HEK293 (cell line): Measurements from ENCODE around the gene DHX32.
A peak's percentile ranks its signal among the peaks of the same experiment; 100 is the strongest.

Source experiments
- MEIS1 ChIP-seq: sonication (generic); formaldehyde crosslinking; IDR thresholded peaks from 2 replicates; pipeline ENCODE4 v1.8.1; 2022; ENCODE audit warnings: missing genetic modification reagents, mild to moderate bottlenecking, borderline replicate concordance
- PRDM1 ChIP-seq: fragments of 450-650 bp; formaldehyde crosslinking; IDR thresholded peaks from 2 replicates; pipeline ENCODE4; 2016; ENCODE audit warnings: missing biosample characterization, missing genetic modification characterization
- SP3 ChIP-seq: fragments of 450-650 bp; formaldehyde crosslinking; IDR thresholded peaks from 2 replicates; pipeline ENCODE4 v1.5.1; 2016; ENCODE audit warnings: missing biosample characterization, missing genetic modification characterization
- ZBTB21 ChIP-seq: fragments of 450-650 bp; formaldehyde crosslinking; IDR thresholded peaks from 2 replicates; pipeline ENCODE4 v1.5.1; 2017; ENCODE audit warnings: missing biosample characterization, missing genetic modification characterization
- ZBTB7A ChIP-seq: fragments of 450-650 bp; formaldehyde crosslinking; IDR thresholded peaks from 2 replicates; pipeline ENCODE4 v1.5.1; 2016; ENCODE audit warnings: low read depth, missing biosample characterization, missing genetic modification characterization
- ZEB2 ChIP-seq: fragments of 450-650 bp; formaldehyde crosslinking; IDR thresholded peaks from 2 replicates; pipeline ENCODE4 v1.5.1; 2016; ENCODE audit warnings: missing biosample characterization, missing genetic modification characterization
- ZFP69B ChIP-seq: fragments of 450-650 bp; formaldehyde crosslinking; IDR thresholded peaks from 2 replicates; pipeline ENCODE4 v1.5.1; 2016; ENCODE audit warnings: missing biosample characterization, missing genetic modification characterization
- ZNF114 ChIP-seq: fragments of 450-650 bp; formaldehyde crosslinking; IDR thresholded peaks from 2 replicates; pipeline ENCODE4 v1.5.0; 2017; ENCODE audit warnings: missing biosample characterization, missing genetic modification characterization
- ZNF146 ChIP-seq: fragments of 450-650 bp; formaldehyde crosslinking; IDR thresholded peaks from 2 replicates; pipeline ENCODE4 v1.5.1; 2016; ENCODE audit warnings: missing biosample characterization, missing genetic modification characterization
- ZNF157 ChIP-seq: fragments of 450-650 bp; formaldehyde crosslinking; IDR thresholded peaks from 2 replicates; pipeline ENCODE4 v1.5.1; 2016; ENCODE audit warnings: missing biosample characterization, missing genetic modification characterization
- ZNF324 ChIP-seq: fragments of 450-650 bp; formaldehyde crosslinking; IDR thresholded peaks from 2 replicates; pipeline ENCODE4 v1.5.1; 2016; ENCODE audit warnings: missing biosample characterization, missing genetic modification characterization
- ZNF350 ChIP-seq: fragments of 450-650 bp; formaldehyde crosslinking; IDR thresholded peaks from 2 replicates; pipeline ENCODE4 v1.5.0; 2017; ENCODE audit warnings: missing biosample characterization, mild to moderate bottlenecking, missing genetic modification characterization
- ZNF473 ChIP-seq: fragments of 450-650 bp; formaldehyde crosslinking; IDR thresholded peaks from 2 replicates; pipeline ENCODE4 v1.5.1; 2017; ENCODE audit warnings: missing biosample characterization, missing genetic modification characterization
- ZNF514 ChIP-seq: fragments of 450-650 bp; formaldehyde crosslinking; IDR thresholded peaks from 2 replicates; pipeline ENCODE4 v1.5.1; 2016; ENCODE audit warnings: missing biosample characterization, missing genetic modification characterization
- ZNF558 ChIP-seq: fragments of 450-650 bp; formaldehyde crosslinking; IDR thresholded peaks from 2 replicates; pipeline ENCODE4 v1.5.1; 2016; ENCODE audit warnings: missing biosample characterization, missing genetic modification characterization
- ZNF600 ChIP-seq: fragments of 450-650 bp; formaldehyde crosslinking; IDR thresholded peaks from 2 replicates; pipeline ENCODE4 v1.5.1; 2016; ENCODE audit warnings: missing biosample characterization, missing genetic modification characterization
- ZNF843 ChIP-seq: fragments of 450-650 bp; formaldehyde crosslinking; IDR thresholded peaks from 2 replicates; pipeline ENCODE4 v1.5.1; 2016; ENCODE audit warnings: missing biosample characterization, missing genetic modification characterization
- TF ChIP-seq, protein P1 (sequence below): fragments of 450-650 bp; formaldehyde crosslinking; IDR thresholded peaks from 2 replicates; pipeline ENCODE4 v1.5.1; 2016; ENCODE audit warnings: missing biosample characterization, missing genetic modification characterization
- TF ChIP-seq, protein P2 (sequence below): fragments of 450-650 bp; formaldehyde crosslinking; IDR thresholded peaks from 2 replicates; pipeline ENCODE4 v1.5.1; 2016; ENCODE audit warnings: missing biosample characterization, missing genetic modification characterization
- TF ChIP-seq, protein P3 (sequence below): fragments of 450-650 bp; formaldehyde crosslinking; IDR thresholded peaks from 2 replicates; pipeline ENCODE4 v1.5.1; 2016; ENCODE audit warnings: missing biosample characterization, missing genetic modification characterization
- TF ChIP-seq, protein P4 (sequence below): fragments of 450-650 bp; IDR thresholded peaks from 2 replicates; pipeline ENCODE4 v1.5.1; 2018; ENCODE audit warnings: missing biosample characterization, missing genetic modification characterization
- TF ChIP-seq, protein P5 (sequence below): fragments of 450-650 bp; formaldehyde crosslinking; IDR thresholded peaks from 2 replicates; pipeline ENCODE4 v1.5.1; 2016; ENCODE audit warnings: missing biosample characterization, missing genetic modification characterization
- TF ChIP-seq, protein P6 (sequence below): fragments of 450-650 bp; formaldehyde crosslinking; IDR thresholded peaks from 2 replicates; pipeline ENCODE4 v1.5.1; 2016; ENCODE audit warnings: missing biosample characterization, missing genetic modification characterization
- TF ChIP-seq, protein P7 (sequence below): fragments of 450-650 bp; formaldehyde crosslinking; IDR thresholded peaks from 2 replicates; pipeline ENCODE4 v1.5.1; 2017; ENCODE audit warnings: missing biosample characterization, missing genetic modification characterization

DHX32 gene

DNA sequence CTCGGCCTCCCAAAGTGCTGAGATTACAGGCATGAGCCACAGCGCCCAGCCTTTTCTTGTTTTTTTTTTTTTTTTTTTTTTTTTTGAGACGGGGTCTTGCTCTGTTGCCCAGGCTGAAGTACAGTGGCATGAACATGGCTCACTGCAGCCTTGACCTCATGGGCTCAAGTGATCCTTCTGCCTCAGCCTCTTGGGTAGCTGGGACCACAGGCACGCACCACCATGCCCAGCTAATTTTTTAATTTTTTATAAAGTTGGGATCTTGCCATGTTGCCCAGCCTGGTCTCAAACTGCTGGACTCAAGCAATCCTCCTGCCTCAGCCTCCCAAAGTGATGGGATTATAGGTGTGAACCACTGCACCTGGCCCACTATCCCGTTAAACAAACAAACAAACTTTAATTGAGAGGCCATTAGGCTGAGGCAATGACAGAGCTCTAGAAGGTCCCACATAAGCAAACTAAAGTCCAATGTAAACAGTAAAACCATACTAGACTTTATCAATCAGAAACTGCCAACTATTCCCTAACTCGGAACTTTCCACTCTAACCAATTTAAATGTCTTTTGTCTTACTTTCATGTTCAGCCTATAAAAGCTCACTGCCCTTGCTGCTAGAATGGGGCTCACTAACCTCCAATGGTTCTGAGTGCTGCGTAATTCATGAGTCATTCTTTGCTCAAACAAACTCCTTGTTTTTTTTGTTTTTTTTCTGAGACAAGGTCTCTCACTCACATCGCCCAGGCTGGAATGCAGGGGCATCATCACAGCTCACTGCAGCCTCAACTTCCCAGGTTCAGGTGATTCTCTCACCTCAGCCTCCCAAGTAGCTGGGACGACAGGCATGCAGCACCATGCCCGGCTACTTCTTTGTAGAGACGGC lies 1.9 kb downstream of the DHX32 start (continued):
- TF ChIP-seq ZNF514, result no peak
- TF ChIP-seq, protein P1, sequence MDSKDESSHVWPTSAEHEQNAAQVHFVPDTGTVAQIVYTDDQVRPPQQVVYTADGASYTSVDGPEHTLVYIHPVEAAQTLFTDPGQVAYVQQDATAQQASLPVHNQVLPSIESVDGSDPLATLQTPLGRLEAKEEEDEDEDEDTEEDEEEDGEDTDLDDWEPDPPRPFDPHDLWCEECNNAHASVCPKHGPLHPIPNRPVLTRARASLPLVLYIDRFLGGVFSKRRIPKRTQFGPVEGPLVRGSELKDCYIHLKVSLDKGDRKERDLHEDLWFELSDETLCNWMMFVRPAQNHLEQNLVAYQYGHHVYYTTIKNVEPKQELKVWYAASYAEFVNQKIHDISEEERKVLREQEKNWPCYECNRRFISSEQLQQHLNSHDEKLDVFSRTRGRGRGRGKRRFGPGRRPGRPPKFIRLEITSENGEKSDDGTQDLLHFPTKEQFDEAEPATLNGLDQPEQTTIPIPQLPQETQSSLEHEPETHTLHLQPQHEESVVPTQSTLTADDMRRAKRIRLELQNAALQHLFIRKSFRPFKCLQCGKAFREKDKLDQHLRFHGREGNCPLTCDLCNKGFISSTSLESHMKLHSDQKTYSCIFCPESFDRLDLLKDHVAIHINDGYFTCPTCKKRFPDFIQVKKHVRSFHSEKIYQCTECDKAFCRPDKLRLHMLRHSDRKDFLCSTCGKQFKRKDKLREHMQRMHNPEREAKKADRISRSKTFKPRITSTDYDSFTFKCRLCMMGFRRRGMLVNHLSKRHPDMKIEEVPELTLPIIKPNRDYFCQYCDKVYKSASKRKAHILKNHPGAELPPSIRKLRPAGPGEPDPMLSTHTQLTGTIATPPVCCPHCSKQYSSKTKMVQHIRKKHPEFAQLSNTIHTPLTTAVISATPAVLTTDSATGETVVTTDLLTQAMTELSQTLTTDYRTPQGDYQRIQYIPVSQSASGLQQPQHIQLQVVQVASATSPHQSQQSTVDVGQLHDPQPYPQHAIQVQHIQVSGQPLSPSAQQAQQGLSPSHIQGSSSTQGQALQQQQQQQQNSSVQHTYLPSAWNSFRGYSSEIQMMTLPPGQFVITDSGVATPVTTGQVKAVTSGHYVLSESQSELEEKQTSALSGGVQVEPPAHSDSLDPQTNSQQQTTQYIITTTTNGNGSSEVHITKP (tag by site-specific recombination), result peak; percentile 63
- TF ChIP-seq, protein P2, sequence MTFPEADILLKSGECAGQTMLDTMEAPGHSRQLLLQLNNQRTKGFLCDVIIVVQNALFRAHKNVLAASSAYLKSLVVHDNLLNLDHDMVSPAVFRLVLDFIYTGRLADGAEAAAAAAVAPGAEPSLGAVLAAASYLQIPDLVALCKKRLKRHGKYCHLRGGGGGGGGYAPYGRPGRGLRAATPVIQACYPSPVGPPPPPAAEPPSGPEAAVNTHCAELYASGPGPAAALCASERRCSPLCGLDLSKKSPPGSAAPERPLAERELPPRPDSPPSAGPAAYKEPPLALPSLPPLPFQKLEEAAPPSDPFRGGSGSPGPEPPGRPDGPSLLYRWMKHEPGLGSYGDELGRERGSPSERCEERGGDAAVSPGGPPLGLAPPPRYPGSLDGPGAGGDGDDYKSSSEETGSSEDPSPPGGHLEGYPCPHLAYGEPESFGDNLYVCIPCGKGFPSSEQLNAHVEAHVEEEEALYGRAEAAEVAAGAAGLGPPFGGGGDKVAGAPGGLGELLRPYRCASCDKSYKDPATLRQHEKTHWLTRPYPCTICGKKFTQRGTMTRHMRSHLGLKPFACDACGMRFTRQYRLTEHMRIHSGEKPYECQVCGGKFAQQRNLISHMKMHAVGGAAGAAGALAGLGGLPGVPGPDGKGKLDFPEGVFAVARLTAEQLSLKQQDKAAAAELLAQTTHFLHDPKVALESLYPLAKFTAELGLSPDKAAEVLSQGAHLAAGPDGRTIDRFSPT (tag by site-specific recombination), result peak; percentile 60; the same call in 1 of the 2 replicates
- TF ChIP-seq, protein P3, sequence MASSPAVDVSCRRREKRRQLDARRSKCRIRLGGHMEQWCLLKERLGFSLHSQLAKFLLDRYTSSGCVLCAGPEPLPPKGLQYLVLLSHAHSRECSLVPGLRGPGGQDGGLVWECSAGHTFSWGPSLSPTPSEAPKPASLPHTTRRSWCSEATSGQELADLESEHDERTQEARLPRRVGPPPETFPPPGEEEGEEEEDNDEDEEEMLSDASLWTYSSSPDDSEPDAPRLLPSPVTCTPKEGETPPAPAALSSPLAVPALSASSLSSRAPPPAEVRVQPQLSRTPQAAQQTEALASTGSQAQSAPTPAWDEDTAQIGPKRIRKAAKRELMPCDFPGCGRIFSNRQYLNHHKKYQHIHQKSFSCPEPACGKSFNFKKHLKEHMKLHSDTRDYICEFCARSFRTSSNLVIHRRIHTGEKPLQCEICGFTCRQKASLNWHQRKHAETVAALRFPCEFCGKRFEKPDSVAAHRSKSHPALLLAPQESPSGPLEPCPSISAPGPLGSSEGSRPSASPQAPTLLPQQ (tag by site-specific recombination), result 0 out of 2 replicates have a peak, but pooled peaks have one; percentile 42
- TF ChIP-seq ZNF558, result no peak
- TF ChIP-seq, protein P4, sequence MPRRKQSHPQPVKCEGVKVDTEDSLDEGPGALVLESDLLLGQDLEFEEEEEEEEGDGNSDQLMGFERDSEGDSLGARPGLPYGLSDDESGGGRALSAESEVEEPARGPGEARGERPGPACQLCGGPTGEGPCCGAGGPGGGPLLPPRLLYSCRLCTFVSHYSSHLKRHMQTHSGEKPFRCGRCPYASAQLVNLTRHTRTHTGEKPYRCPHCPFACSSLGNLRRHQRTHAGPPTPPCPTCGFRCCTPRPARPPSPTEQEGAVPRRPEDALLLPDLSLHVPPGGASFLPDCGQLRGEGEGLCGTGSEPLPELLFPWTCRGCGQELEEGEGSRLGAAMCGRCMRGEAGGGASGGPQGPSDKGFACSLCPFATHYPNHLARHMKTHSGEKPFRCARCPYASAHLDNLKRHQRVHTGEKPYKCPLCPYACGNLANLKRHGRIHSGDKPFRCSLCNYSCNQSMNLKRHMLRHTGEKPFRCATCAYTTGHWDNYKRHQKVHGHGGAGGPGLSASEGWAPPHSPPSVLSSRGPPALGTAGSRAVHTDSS (tag by site-specific recombination), result no peak
- no peak for TF ChIP-seq MEIS1
- TF ChIP-seq ZNF350 (tag by site-specific recombination), result no peak
- TF ChIP-seq, protein P5, sequence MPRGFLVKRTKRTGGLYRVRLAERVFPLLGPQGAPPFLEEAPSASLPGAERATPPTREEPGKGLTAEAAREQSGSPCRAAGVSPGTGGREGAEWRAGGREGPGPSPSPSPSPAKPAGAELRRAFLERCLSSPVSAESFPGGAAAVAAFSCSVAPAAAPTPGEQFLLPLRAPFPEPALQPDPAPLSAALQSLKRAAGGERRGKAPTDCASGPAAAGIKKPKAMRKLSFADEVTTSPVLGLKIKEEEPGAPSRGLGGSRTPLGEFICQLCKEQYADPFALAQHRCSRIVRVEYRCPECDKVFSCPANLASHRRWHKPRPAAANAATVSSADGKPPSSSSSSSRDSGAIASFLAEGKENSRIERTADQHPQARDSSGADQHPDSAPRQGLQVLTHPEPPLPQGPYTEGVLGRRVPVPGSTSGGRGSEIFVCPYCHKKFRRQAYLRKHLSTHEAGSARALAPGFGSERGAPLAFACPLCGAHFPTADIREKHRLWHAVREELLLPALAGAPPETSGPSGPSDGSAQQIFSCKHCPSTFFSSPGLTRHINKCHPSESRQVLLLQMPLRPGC, result peak; percentile 66
- TF ChIP-seq, protein P6, sequence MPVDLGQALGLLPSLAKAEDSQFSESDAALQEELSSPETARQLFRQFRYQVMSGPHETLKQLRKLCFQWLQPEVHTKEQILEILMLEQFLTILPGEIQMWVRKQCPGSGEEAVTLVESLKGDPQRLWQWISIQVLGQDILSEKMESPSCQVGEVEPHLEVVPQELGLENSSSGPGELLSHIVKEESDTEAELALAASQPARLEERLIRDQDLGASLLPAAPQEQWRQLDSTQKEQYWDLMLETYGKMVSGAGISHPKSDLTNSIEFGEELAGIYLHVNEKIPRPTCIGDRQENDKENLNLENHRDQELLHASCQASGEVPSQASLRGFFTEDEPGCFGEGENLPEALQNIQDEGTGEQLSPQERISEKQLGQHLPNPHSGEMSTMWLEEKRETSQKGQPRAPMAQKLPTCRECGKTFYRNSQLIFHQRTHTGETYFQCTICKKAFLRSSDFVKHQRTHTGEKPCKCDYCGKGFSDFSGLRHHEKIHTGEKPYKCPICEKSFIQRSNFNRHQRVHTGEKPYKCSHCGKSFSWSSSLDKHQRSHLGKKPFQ (tag by site-specific recombination), result peak; percentile 83
- TF ChIP-seq ZNF146 (tag by site-specific recombination), result no peak
- 0 out of 2 replicates have a peak, but pooled peaks have one; percentile 31 for TF ChIP-seq ZFP69B (tag by site-specific recombination)
- no peak for TF ChIP-seq ZNF473 (tag by site-specific recombination)
- no peak for TF ChIP-seq ZNF157 (tag by site-specific recombination)
- TF ChIP-seq, protein P7, sequence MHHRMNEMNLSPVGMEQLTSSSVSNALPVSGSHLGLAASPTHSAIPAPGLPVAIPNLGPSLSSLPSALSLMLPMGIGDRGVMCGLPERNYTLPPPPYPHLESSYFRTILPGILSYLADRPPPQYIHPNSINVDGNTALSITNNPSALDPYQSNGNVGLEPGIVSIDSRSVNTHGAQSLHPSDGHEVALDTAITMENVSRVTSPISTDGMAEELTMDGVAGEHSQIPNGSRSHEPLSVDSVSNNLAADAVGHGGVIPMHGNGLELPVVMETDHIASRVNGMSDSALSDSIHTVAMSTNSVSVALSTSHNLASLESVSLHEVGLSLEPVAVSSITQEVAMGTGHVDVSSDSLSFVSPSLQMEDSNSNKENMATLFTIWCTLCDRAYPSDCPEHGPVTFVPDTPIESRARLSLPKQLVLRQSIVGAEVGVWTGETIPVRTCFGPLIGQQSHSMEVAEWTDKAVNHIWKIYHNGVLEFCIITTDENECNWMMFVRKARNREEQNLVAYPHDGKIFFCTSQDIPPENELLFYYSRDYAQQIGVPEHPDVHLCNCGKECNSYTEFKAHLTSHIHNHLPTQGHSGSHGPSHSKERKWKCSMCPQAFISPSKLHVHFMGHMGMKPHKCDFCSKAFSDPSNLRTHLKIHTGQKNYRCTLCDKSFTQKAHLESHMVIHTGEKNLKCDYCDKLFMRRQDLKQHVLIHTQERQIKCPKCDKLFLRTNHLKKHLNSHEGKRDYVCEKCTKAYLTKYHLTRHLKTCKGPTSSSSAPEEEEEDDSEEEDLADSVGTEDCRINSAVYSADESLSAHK (tag by site-specific recombination), result peak; percentile 83
- TF ChIP-seq ZNF843 (tag by site-specific recombination), result peak; percentile 48; the same call in 1 of the 2 replicates
- TF ChIP-seq ZBTB7A, result no peak
- peak; percentile 65; the same call in 1 of the 2 replicates for TF ChIP-seq ZNF600 (tag by site-specific recombination)
- no peak for TF ChIP-seq ZNF114 (tag by site-specific recombination)
- peak; percentile 22; the same call in 1 of the 2 replicates for TF ChIP-seq ZNF324 (tag by site-specific recombination)
- peak; percentile 61; the same call in 1 of the 2 replicates for TF ChIP-seq ZEB2 (tag by site-specific recombination)
- peak; percentile 64 for TF ChIP-seq ZBTB21 (tag by site-specific recombination)
- TF ChIP-seq SP3, result peak; percentile 25; the same call in 1 of the 2 replicates
- peak; percentile 64; the same call in 1 of the 2 replicates for TF ChIP-seq PRDM1 (tag by site-specific recombination)
